ENCODE results near the gene CCDC93.

The CCDC93 gene

DNA sequence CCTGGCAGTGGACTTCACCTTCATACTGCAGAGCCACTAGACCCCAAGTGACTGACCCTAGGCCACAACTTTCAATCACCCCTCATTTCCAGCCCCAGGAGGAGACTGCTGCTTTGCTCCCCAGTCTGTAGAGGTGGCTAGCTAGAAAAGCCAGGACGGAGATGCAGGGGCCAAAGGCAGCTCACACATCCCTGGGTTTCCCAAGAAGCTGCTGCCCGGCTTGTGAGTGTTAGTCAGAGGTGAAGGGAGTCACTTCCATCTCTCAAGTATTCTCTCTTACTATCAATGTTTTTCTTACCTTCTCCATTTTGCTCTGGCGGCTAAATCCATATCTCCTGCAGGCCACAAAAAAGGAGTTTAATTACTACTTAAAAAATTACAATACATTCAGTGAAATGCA, 36.2 kb downstream of the CCDC93 start:
- no peak for TF ChIP-seq POLR2A (IDR thresholded peaks at IDR 0.05; ENCODE audit: extremely low read depth, insufficient read length)
- TF ChIP-seq MAX (IDR thresholded peaks at IDR 0.05; ENCODE audit: low read depth, low read length) = no peak
- TF ChIP-seq, protein P1, sequence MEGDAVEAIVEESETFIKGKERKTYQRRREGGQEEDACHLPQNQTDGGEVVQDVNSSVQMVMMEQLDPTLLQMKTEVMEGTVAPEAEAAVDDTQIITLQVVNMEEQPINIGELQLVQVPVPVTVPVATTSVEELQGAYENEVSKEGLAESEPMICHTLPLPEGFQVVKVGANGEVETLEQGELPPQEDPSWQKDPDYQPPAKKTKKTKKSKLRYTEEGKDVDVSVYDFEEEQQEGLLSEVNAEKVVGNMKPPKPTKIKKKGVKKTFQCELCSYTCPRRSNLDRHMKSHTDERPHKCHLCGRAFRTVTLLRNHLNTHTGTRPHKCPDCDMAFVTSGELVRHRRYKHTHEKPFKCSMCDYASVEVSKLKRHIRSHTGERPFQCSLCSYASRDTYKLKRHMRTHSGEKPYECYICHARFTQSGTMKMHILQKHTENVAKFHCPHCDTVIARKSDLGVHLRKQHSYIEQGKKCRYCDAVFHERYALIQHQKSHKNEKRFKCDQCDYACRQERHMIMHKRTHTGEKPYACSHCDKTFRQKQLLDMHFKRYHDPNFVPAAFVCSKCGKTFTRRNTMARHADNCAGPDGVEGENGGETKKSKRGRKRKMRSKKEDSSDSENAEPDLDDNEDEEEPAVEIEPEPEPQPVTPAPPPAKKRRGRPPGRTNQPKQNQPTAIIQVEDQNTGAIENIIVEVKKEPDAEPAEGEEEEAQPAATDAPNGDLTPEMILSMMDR (IDR thresholded peaks at IDR 0.05; ENCODE audit: low read depth, low read length) = no peak
- TF ChIP-seq MYC (IDR thresholded peaks at IDR 0.05; ENCODE audit: low read depth, low read length) = no peak
- DNase-seq (ENCODE audit: low read depth) = no peak
- no peak overlapping the region for H3K4me3 ChIP-seq (ENCODE audit: low read depth, low read length)

DNA sequence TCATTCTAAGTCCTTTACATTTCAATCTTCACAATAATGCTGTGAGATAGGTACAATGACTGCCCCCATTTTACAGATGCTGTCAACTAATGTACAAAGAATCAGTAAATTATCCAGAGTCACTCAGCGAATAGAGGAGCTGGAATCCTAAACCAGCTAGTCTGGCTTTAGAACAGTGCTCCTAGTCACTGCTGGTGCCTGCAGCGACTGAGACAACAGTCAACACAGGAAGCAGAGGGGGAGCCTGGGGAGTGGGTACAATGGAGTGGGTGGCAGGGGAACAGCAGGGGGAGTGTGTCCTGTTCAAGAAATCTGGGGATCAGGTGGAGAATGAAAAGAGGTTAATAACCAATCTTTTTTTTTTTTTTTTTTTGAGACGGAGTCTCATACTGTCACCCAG, 37.3 kb downstream of the CCDC93 start:
- no peak for DNase-seq (ENCODE audit: low read depth)
- TF ChIP-seq MAX (IDR thresholded peaks at IDR 0.05; ENCODE audit: low read depth, low read length) (no peak), MYC (IDR thresholded peaks at IDR 0.05; ENCODE audit: low read depth, low read length) (no peak)
- TF ChIP-seq, protein P1 (IDR thresholded peaks at IDR 0.05; ENCODE audit: low read depth, low read length) = no peak
- no peak overlapping the region for H3K4me3 ChIP-seq (ENCODE audit: low read depth, low read length)

- DNase-seq (ENCODE audit: low read depth) = no peak
- no peak for TF ChIP-seq MAX (IDR thresholded peaks at IDR 0.05; ENCODE audit: low read depth, low read length)
- H3K4me3 ChIP-seq (ENCODE audit: low read depth, low read length) = no peak overlapping the region
These were observed 40.3 kb downstream of the CCDC93 start for GRCh38 chr2:117973498-117974082.

GRCh38 chr2:117972476-117973123, 41.3 kb downstream of the CCDC93 start:
- H3K4me3 ChIP-seq (ENCODE audit: low read depth, low read length) = no peak overlapping the region
- TF ChIP-seq, protein P1 (IDR thresholded peaks at IDR 0.05; ENCODE audit: low read depth, low read length) = no peak
- TF ChIP-seq MYC (IDR thresholded peaks at IDR 0.05; ENCODE audit: low read depth, low read length) = no peak
- TF ChIP-seq MAX (IDR thresholded peaks at IDR 0.05; ENCODE audit: low read depth, low read length) = no peak
- no peak for TF ChIP-seq POLR2A (IDR thresholded peaks at IDR 0.05; ENCODE audit: extremely low read depth, insufficient read length)
- no peak for DNase-seq (ENCODE audit: low read depth)

GRCh38 chr2:117968722-117969121, 45.1 kb downstream of the CCDC93 start:
- no peak overlapping the region for H3K4me3 ChIP-seq (ENCODE audit: low read depth, low read length)
- TF ChIP-seq POLR2A (IDR thresholded peaks at IDR 0.05; ENCODE audit: extremely low read depth, insufficient read length) = no peak
- TF ChIP-seq, protein P1 (IDR thresholded peaks at IDR 0.05; ENCODE audit: low read depth, low read length) = no peak
- TF ChIP-seq MAX (IDR thresholded peaks at IDR 0.05; ENCODE audit: low read depth, low read length) = no peak
- no peak for TF ChIP-seq MYC (IDR thresholded peaks at IDR 0.05; ENCODE audit: low read depth, low read length)
- DNase-seq (ENCODE audit: low read depth) = no peak

GRCh38 chr2:117967977-117968718, 45.7 kb downstream of the CCDC93 start:
- TF ChIP-seq, protein P1 (IDR thresholded peaks at IDR 0.05; ENCODE audit: low read depth, low read length) = no peak
- TF ChIP-seq MYC (IDR thresholded peaks at IDR 0.05; ENCODE audit: low read depth, low read length) (no peak), MAX (IDR thresholded peaks at IDR 0.05; ENCODE audit: low read depth, low read length) (no peak), POLR2A (IDR thresholded peaks at IDR 0.05; ENCODE audit: extremely low read depth, insufficient read length) (no peak)
- H3K4me3 ChIP-seq (ENCODE audit: low read depth, low read length) = no peak overlapping the region
- no peak for DNase-seq (ENCODE audit: low read depth)
